Neural cell (in vitro differentiated cells): ENCODE data around the gene TMEM9. TPM values are rescaled to one million over a fixed set of nuclear protein-coding genes. Genes with fewer than 3 reads are reported as not detected.
A peak's percentile ranks its signal among the peaks of the same experiment; 100 is the strongest.

ENCODE experiments used
- H2AFZ ChIP-seq: fragments of 200-600, 300-800 bp; sonication (generic), shearing (Covaris generic); 2 replicates; pipeline ENCODE4 v1.6.0; 2014; ENCODE audit warnings: low read depth, mild to moderate bottlenecking, antibody characterized with exemption, low read length, moderate library complexity
- H3F3A ChIP-seq: fragments of 200-600 bp; shearing (Covaris generic); 2 replicates; pipeline ENCODE4 v1.6.1; 2016; ENCODE audit warnings: mild to moderate bottlenecking, moderate library complexity, mixed read lengths, antibody characterized with exemption, low read length; ENCODE audit not compliant: insufficient read depth, poor library complexity, severe bottlenecking
- H3K27ac ChIP-seq: fragments of 200-600, 300-800 bp; sonication (generic), shearing (Covaris generic); 2 replicates; pipeline ENCODE4 v1.5.1; 2014; ENCODE audit warnings: mild to moderate bottlenecking, low read length, moderate library complexity
- H3K27me3 ChIP-seq: fragments of 300-800, 200-600 bp; sonication (generic), shearing (Covaris generic); 2 replicates; pipeline ENCODE4 v1.6.0; 2014; ENCODE audit warnings: mild to moderate bottlenecking, low read depth, low read length, moderate library complexity; ENCODE audit not compliant: insufficient read depth
- H3K36me3 ChIP-seq: fragments of 300-800, 200-600 bp; sonication (generic), shearing (Covaris generic); 2 replicates; pipeline ENCODE4 v1.5.1; 2014; ENCODE audit warnings: mild to moderate bottlenecking, antibody characterized with exemption, low read length, moderate library complexity; ENCODE audit not compliant: insufficient read depth
- H3K4me2 ChIP-seq: fragments of 300-800, 200-600 bp; sonication (generic), shearing (Covaris generic); 2 replicates; pipeline ENCODE4 v1.6.0; 2014; ENCODE audit warnings: mild to moderate bottlenecking, low read length
- H3K4me3 ChIP-seq: fragments of 300-800, 200-600 bp; sonication (generic), shearing (Covaris generic); 2 replicates; pipeline ENCODE4 v1.5.1; 2014; ENCODE audit warnings: mild to moderate bottlenecking, low read length, moderate library complexity
- H3K79me2 ChIP-seq: fragments of 200-600 bp; shearing (Covaris generic); replicated peaks from 2 replicates; pipeline ENCODE4 v1.6.0; 2014; ENCODE audit warnings: mild to moderate bottlenecking, low read length, moderate library complexity; ENCODE audit not compliant: insufficient read depth
- H3K9ac ChIP-seq: fragments of 300-800, 200-600 bp; sonication (generic), shearing (Covaris generic); 2 replicates; pipeline ENCODE4 v1.6.1; 2016; ENCODE audit warnings: mild to moderate bottlenecking, low read length, mixed read lengths
- H3K9me2 ChIP-seq: fragments of 200-600 bp; shearing (Covaris generic); 2 replicates; pipeline ENCODE4 v1.6.1; 2016; ENCODE audit warnings: mild to moderate bottlenecking, low read length, mixed read lengths; ENCODE audit not compliant: insufficient read depth
- H3K9me3 ChIP-seq: fragments of 200-600, 300-800 bp; sonication (generic), shearing (Covaris generic); 2 replicates; pipeline ENCODE4 v1.6.1; 2016; ENCODE audit warnings: mild to moderate bottlenecking, mixed run types, low read length, moderate library complexity, mixed read lengths
- H4K20me1 ChIP-seq: fragments of 200-600 bp; shearing (Covaris generic); 2 replicates; pipeline ENCODE4 v1.6.1; 2016; ENCODE audit warnings: mild to moderate bottlenecking, mixed run types; ENCODE audit not compliant: insufficient read depth
- EP300 ChIP-seq: fragments of 450-650 bp; conservative IDR thresholded peaks from 2 replicates; pipeline ENCODE4 v1.6.1; 2014; ENCODE audit warnings: antibody characterized with exemption, mild to moderate bottlenecking, moderate library complexity; ENCODE audit not compliant: poor library complexity, severe bottlenecking
- EZH2 ChIP-seq: fragments of 200-600, 300-800 bp; shearing (Covaris generic), sonication (generic); IDR thresholded peaks from 2 replicates; pipeline ENCODE4 v1.6.1; 2014; ENCODE audit warnings: antibody characterized with exemption, low read length, borderline replicate concordance, mild to moderate bottlenecking; ENCODE audit not compliant: insufficient read depth, poor library complexity, severe bottlenecking
- MXI1 ChIP-seq: fragments of 450-650 bp; conservative IDR thresholded peaks from 2 replicates; pipeline ENCODE4 v1.6.1; 2014; ENCODE audit warnings: antibody characterized with exemption, mild to moderate bottlenecking; ENCODE audit not compliant: poor library complexity, severe bottlenecking
- POLR2AphosphoS5 ChIP-seq: IDR thresholded peaks from 2 replicates; pipeline ENCODE4 v1.6.1; 2012
- RAD21 ChIP-seq: fragments of 450-650 bp; conservative IDR thresholded peaks from 2 replicates; pipeline ENCODE4 v1.6.1; 2014; ENCODE audit warnings: antibody characterized with exemption, mild to moderate bottlenecking, moderate library complexity
- SMC3 ChIP-seq: fragments of 450-650 bp; conservative IDR thresholded peaks from 2 replicates; pipeline ENCODE4 v1.6.1; 2014; ENCODE audit warnings: antibody characterized with exemption, mild to moderate bottlenecking, moderate library complexity; ENCODE audit not compliant: poor library complexity
- TAF1 ChIP-seq: IDR thresholded peaks from 2 replicates; pipeline ENCODE4 v1.6.1; 2012; ENCODE audit warnings: low read depth
- polyA plus RNA-seq: library from polyadenylated mRNA; depleted of rRNA; stranded (reverse); fragments of >200 nt; gene quantifications from 2 replicates; pipeline ENCODE4 v1.2.3, GENCODE V29; 2014
- TF ChIP-seq, protein P1 (sequence below): fragments of 450-650 bp; IDR thresholded peaks from 2 replicates; pipeline ENCODE4 v1.5.1; 2014; ENCODE audit warnings: antibody characterized with exemption, mild to moderate bottlenecking, moderate library complexity; ENCODE audit not compliant: poor library complexity, severe bottlenecking
- TF ChIP-seq, protein P2 (sequence below): IDR thresholded peaks from 2 replicates; pipeline ENCODE4 v1.6.1; 2012; ENCODE audit warnings: borderline replicate concordance

TMEM9 gene
- polyA plus RNA-seq, 1 donor from 2014 or later, result 182 TPM

DNA sequence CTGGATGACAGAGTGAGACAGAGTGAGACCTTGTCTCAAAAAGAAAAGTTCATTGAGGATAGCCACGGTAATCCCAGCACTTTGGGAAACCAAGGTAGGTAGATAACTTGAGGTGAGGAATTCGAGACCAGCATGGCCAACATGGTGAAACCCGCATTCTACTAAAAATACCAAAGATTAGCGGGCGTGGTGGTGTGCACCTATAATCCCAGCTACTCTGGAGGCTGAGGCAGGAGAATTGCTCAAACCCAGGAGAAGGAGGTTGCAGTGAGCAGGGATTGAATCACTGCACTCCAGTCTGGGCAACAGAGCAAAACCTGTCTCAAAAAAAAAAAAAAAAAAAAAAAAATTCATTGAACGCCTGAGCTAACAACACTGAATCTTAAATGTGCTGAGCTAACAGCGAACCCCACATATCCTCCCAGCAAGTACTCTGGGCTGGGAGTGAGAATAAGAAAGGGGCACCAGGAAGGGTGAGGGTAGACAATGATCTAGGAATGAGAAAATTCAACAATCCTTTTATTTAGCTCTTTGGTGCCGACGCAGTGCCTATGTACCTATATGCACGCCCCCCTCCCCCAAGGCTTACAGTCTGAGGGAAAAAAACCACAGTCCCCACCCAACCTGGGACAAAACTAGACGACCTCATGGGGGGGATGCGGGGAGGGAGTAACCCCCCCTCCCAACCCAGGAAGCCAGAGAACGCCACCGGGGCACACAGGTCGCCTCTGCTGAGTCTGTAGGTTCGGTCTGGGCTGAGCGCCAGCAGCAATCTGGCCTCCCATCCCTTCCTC, 40.6 kb downstream of the TMEM9 start:
- Histone ChIP-seq H3K9me2 (no peaks in the 10 kb centered on the region), H3K27me3 (no peaks in the 10 kb centered on the region), H3K4me2 (no peak overlapping the region), H3K27ac (peak overlapping the region; percentile 59), H3K9ac (peak overlapping the region; percentile 77), H4K20me1 (no peaks in the 10 kb centered on the region), H3K79me2 (no peaks in the 10 kb centered on the region), H3K9me3 (no peaks in the 10 kb centered on the region), H2AFZ (peak overlapping the region; percentile 31), H3F3A (no peaks in the 10 kb centered on the region), H3K36me3 (no peaks in the 10 kb centered on the region), H3K4me3 (peak overlapping the region; percentile 79)
- TF ChIP-seq EZH2, result no peak
- TF ChIP-seq MXI1, result no peak
- TF ChIP-seq, protein P1, sequence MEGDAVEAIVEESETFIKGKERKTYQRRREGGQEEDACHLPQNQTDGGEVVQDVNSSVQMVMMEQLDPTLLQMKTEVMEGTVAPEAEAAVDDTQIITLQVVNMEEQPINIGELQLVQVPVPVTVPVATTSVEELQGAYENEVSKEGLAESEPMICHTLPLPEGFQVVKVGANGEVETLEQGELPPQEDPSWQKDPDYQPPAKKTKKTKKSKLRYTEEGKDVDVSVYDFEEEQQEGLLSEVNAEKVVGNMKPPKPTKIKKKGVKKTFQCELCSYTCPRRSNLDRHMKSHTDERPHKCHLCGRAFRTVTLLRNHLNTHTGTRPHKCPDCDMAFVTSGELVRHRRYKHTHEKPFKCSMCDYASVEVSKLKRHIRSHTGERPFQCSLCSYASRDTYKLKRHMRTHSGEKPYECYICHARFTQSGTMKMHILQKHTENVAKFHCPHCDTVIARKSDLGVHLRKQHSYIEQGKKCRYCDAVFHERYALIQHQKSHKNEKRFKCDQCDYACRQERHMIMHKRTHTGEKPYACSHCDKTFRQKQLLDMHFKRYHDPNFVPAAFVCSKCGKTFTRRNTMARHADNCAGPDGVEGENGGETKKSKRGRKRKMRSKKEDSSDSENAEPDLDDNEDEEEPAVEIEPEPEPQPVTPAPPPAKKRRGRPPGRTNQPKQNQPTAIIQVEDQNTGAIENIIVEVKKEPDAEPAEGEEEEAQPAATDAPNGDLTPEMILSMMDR, result no peak
- no peak for TF ChIP-seq TAF1
- peak; percentile 17 for TF ChIP-seq EP300
- TF ChIP-seq POLR2AphosphoS5, result no peak
- TF ChIP-seq RAD21, result no peak
- TF ChIP-seq SMC3, result peak; percentile 44
- TF ChIP-seq, protein P2, sequence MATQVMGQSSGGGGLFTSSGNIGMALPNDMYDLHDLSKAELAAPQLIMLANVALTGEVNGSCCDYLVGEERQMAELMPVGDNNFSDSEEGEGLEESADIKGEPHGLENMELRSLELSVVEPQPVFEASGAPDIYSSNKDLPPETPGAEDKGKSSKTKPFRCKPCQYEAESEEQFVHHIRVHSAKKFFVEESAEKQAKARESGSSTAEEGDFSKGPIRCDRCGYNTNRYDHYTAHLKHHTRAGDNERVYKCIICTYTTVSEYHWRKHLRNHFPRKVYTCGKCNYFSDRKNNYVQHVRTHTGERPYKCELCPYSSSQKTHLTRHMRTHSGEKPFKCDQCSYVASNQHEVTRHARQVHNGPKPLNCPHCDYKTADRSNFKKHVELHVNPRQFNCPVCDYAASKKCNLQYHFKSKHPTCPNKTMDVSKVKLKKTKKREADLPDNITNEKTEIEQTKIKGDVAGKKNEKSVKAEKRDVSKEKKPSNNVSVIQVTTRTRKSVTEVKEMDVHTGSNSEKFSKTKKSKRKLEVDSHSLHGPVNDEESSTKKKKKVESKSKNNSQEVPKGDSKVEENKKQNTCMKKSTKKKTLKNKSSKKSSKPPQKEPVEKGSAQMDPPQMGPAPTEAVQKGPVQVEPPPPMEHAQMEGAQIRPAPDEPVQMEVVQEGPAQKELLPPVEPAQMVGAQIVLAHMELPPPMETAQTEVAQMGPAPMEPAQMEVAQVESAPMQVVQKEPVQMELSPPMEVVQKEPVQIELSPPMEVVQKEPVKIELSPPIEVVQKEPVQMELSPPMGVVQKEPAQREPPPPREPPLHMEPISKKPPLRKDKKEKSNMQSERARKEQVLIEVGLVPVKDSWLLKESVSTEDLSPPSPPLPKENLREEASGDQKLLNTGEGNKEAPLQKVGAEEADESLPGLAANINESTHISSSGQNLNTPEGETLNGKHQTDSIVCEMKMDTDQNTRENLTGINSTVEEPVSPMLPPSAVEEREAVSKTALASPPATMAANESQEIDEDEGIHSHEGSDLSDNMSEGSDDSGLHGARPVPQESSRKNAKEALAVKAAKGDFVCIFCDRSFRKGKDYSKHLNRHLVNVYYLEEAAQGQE, result no peak

DNA sequence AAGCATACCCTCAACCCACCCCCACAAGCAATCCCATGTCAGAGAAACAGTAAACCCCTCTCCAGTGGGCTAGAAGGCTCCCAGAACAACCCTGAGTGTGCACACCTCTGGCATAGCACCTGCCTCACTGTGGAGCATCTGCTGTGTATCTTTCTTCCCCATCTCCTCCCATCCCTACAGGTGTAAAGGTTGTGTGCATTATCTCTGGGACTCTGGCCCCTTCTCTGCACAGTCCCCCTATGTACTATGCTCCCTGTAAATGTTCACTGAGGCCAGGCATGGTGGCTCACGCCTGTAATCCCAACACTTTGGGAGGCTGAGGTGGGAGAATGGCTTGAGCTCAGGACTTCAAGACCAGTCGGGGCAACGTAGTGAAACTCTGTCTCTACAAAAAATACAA, 41.3 kb downstream of the TMEM9 start:
- no peak overlapping the region for H2AFZ ChIP-seq
- no peak overlapping the region for H3K27ac ChIP-seq
- H3K79me2 ChIP-seq, result no peaks in the 10 kb centered on the region
- H3K27me3 ChIP-seq, result no peaks in the 10 kb centered on the region
- H3K9me2 ChIP-seq, result no peaks in the 10 kb centered on the region
- no peaks in the 10 kb centered on the region for H3K9me3 ChIP-seq
- no peaks in the 10 kb centered on the region for H4K20me1 ChIP-seq
- H3K9ac ChIP-seq, result no peak overlapping the region
- TF ChIP-seq EZH2 (no peak), TAF1 (no peak), EP300 (no peak), SMC3 (no peak), POLR2AphosphoS5 (no peak), RAD21 (no peak)
- no peak overlapping the region for H3K4me2 ChIP-seq
- peaks cover under 1% of the 10 kb centered on the region for H3F3A ChIP-seq
- H3K4me3 ChIP-seq, result no peak overlapping the region
- H3K36me3 ChIP-seq, result no peaks in the 10 kb centered on the region
